ENCODE measurements around the gene TMC5. TPM values are rescaled to one million over a fixed set of nuclear protein-coding genes. Genes with fewer than 3 reads are reported as not detected.

Gene TMC5
- polyA plus RNA-seq, 3 donors: not detected

DNA sequence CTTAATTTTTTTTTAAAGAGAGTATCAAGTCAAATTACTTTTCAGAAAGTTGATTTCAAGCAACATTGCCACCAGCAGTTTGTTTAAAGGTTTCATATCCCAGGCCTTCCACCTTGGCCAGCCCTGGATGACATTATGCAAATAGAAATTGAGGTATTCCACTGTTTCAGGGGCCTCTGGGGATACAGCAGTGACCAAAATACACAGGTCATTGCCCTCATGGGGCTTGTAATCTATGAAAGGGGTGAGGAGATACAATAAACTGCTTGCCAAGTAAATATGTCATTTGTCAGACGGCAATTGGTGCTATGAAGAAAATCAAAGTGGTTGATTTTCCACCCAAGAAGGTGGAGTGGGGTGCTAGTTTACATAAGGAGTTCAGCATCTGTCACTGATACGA lies 37.8 kb upstream of the TMC5 start:
- H3K9me3 Mint-ChIP-seq: peaks cover 0 to 5% (median 2%) of the 10 kb centered on the region in 7 donors
- Histone ChIP-seq H3K27me3 (ENCODE audit: control insufficient read depth in 2 of 2, insufficient read depth in 2 of 2, low read length in 2 of 2) (peaks cover 0 to 5% of the 10 kb centered on the region in 2 donors), H3K36me3 (replicated peaks in 1 of 2; ENCODE audit: control insufficient read depth in 1 of 2, insufficient read depth in 2 of 2, low read length in 2 of 2) (no peaks in the 10 kb centered on the region), H3K4me2 (replicated peaks; ENCODE audit: extremely low read depth, low read length, poor library complexity, severe bottlenecking) (no peak overlapping the region), H3K4me1 (ENCODE audit: control insufficient read depth in 1 of 2, insufficient read depth in 2 of 2, low read length in 2 of 2) (no peaks in the 10 kb centered on the region), H3K79me2 (ENCODE audit: insufficient read depth, low read length) (no peaks in the 10 kb centered on the region), H4K20me1 (ENCODE audit: insufficient read depth, low read length) (no peaks in the 10 kb centered on the region), H3K9me3 (replicated peaks in 1 of 2; ENCODE audit: control insufficient read depth in 1 of 2, insufficient read depth in 1 of 2, low read length in 2 of 2) (no peaks in the 10 kb centered on the region), H2AFZ (ENCODE audit: insufficient read depth, low read depth, low read length, poor library complexity, severe bottlenecking) (no peak overlapping the region), H3K4me3 (replicated peaks in 1 of 3; ENCODE audit: low read depth in 2 of 3, low read length in 3 of 3) (no peak overlapping the region), H3K27ac (ENCODE audit: low read depth in 1 of 2, low read length in 2 of 2) (no peak overlapping the region), H3K9ac (ENCODE audit: insufficient read depth, low read length, poor library complexity, severe bottlenecking) (no peak overlapping the region)
- H3K27me3 Mint-ChIP-seq (ENCODE audit: low read depth in 3 of 3): peaks cover 8 to 25% (median 9%) of the 10 kb centered on the region in 3 donors
- WGBS (ENCODE audit: insufficient coverage): 38% methylated on average over 2 of the region's 2 CpGs
- intact Hi-C loops (cut with micrococcal nuclease): loop anchor here (5.0 to 10.0 kb wide), 2 partner anchors 125 to 213 kb away; partner anchors contain the start of gene SYT17 (in 1 of the 2)
- H3K4me1 Mint-ChIP-seq: no peaks in the 10 kb centered on the region
- no peak for DNase-seq
- no peak overlapping the region for H3K27ac Mint-ChIP-seq
- H3K4me3 Mint-ChIP-seq: no peak overlapping the region
- no peaks in the 10 kb centered on the region for H3K36me3 Mint-ChIP-seq
- TF ChIP-seq, protein P1, sequence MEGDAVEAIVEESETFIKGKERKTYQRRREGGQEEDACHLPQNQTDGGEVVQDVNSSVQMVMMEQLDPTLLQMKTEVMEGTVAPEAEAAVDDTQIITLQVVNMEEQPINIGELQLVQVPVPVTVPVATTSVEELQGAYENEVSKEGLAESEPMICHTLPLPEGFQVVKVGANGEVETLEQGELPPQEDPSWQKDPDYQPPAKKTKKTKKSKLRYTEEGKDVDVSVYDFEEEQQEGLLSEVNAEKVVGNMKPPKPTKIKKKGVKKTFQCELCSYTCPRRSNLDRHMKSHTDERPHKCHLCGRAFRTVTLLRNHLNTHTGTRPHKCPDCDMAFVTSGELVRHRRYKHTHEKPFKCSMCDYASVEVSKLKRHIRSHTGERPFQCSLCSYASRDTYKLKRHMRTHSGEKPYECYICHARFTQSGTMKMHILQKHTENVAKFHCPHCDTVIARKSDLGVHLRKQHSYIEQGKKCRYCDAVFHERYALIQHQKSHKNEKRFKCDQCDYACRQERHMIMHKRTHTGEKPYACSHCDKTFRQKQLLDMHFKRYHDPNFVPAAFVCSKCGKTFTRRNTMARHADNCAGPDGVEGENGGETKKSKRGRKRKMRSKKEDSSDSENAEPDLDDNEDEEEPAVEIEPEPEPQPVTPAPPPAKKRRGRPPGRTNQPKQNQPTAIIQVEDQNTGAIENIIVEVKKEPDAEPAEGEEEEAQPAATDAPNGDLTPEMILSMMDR (IDR thresholded peaks at IDR 0.05): no peak

DNA sequence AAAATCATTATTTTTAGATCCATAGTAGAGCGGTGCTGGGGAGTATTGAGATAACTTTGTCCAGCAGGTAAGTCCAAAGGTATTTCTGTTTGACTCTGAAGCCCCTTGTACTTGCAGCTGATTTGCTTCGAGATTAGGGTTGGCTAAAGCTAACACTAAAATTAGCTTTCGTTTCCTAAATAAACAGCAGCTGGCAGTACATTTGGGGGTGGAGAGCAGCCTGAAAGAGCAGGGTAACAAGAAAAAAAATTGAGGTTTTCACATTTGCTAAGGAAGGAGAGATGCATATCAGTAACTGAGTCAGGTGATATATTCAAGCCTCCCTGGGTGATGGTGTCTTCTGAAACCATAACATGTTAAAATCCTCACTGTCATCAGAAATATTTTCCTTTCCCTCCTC lies 37.4 kb upstream of the TMC5 start:
- Histone ChIP-seq H3K79me2 (ENCODE audit: insufficient read depth, low read length) (no peaks in the 10 kb centered on the region), H3K9ac (ENCODE audit: insufficient read depth, low read length, poor library complexity, severe bottlenecking) (no peak overlapping the region), H3K27ac (ENCODE audit: low read depth in 1 of 2, low read length in 2 of 2) (no peak overlapping the region), H3K27me3 (ENCODE audit: control insufficient read depth in 2 of 2, insufficient read depth in 2 of 2, low read length in 2 of 2) (peaks cover 0 to 5% of the 10 kb centered on the region in 2 donors), H3K36me3 (replicated peaks in 1 of 2; ENCODE audit: control insufficient read depth in 1 of 2, insufficient read depth in 2 of 2, low read length in 2 of 2) (no peaks in the 10 kb centered on the region), H3K4me3 (replicated peaks in 1 of 3; ENCODE audit: low read depth in 2 of 3, low read length in 3 of 3) (no peak overlapping the region), H3K9me3 (replicated peaks in 1 of 2; ENCODE audit: control insufficient read depth in 1 of 2, insufficient read depth in 1 of 2, low read length in 2 of 2) (no peaks in the 10 kb centered on the region), H3K4me2 (replicated peaks; ENCODE audit: extremely low read depth, low read length, poor library complexity, severe bottlenecking) (no peak overlapping the region), H3K4me1 (ENCODE audit: control insufficient read depth in 1 of 2, insufficient read depth in 2 of 2, low read length in 2 of 2) (no peaks in the 10 kb centered on the region), H2AFZ (ENCODE audit: insufficient read depth, low read depth, low read length, poor library complexity, severe bottlenecking) (no peak overlapping the region), H4K20me1 (ENCODE audit: insufficient read depth, low read length) (no peaks in the 10 kb centered on the region)
- peaks cover 0 to 5% (median 2%) of the 10 kb centered on the region in 7 donors for H3K9me3 Mint-ChIP-seq
- no peak overlapping the region for H3K27ac Mint-ChIP-seq
- H3K36me3 Mint-ChIP-seq: no peaks in the 10 kb centered on the region
- intact Hi-C loops (cut with micrococcal nuclease): loop anchor here in 1 of 2 donors (10.0 kb wide), 1 partner anchor 124 kb away; no protein-coding TSS in a partner anchor
- 71% methylated on average over 1 of the region's 3 CpGs for WGBS (ENCODE audit: insufficient coverage)
- H3K27me3 Mint-ChIP-seq (ENCODE audit: low read depth in 3 of 3): peaks cover 8 to 30% (median 10%) of the 10 kb centered on the region in 3 donors
- no peak for DNase-seq
- H3K4me3 Mint-ChIP-seq: no peak overlapping the region
- no peaks in the 10 kb centered on the region for H3K4me1 Mint-ChIP-seq
- TF ChIP-seq, protein P1 (IDR thresholded peaks at IDR 0.05): no peak

Measured in CD14-positive monocyte (primary cell).